Renal cortex interstitium (tissue), 15 donors: ENCODE measurements around the gene SAMD15. TPM values are rescaled to one million over a fixed set of nuclear protein-coding genes. Genes with fewer than 3 reads are reported as not detected.
"Not testable (repeated sequence)": the region's sequence is repeated elsewhere in the genome, so short reads cannot be mapped to it uniquely, and the experiment has no call there.

Source experiments
- DNase-seq, 11 donors: peaks; one replicate each; pipeline ENCODE4 v3.0.0-alpha.2; 2013; ENCODE audit warnings: low read depth in 9 of 11, low spot score in 4 of 11; ENCODE audit errors: extremely low read depth in 1 of 11
- long read RNA-seq, 16 experiments: transcript quantifications; one replicate each; lab custom pipeline, GENCODE V29; 2026
- polyA plus RNA-seq, 3 donors: library from polyadenylated mRNA; unstranded; fragments of 120-200 nt; gene quantifications; one replicate each; pipeline ENCODE4 v1.2.1, GENCODE V29; 2013; ENCODE audit not compliant: insufficient read length in 3 of 3

SAMD15 gene
- 10 to 100 TPM in 1 of 3 donors, 1 to 10 TPM in 2; 7.6 to 10.3 (median 9.0) TPM for polyA plus RNA-seq
- long read RNA-seq, donor 1, partial matches to known transcripts, result 0 of 3 reads
- long read RNA-seq, donor 1, other reads (novel, unspliced or antisense), result 0 of 3 reads
- long read RNA-seq, donor 2, result 0 reads
- long read RNA-seq, donor 3, partial matches to known transcripts, result 0 of 1 reads
- long read RNA-seq, donor 3, other reads (novel, unspliced or antisense), result 0 of 1 reads
- long read RNA-seq, donor 4, result 0 reads
- long read RNA-seq, donor 5, result 0 reads
- long read RNA-seq, donor 6, partial matches to known transcripts, result 0 of 2 reads
- long read RNA-seq, donor 6, other reads (novel, unspliced or antisense), result 0 of 2 reads
- long read RNA-seq, donor 7, result 0 reads
- long read RNA-seq, donor 8, result 0 reads
- long read RNA-seq, donor 9, result 0 reads
- long read RNA-seq, donor 10, partial matches to known transcripts, result 5 of 6 reads
- long read RNA-seq, donor 10, other reads (novel, unspliced or antisense), result 0 of 6 reads
- long read RNA-seq, donor 11, partial matches to known transcripts, result 0 of 1 reads
- long read RNA-seq, donor 11, other reads (novel, unspliced or antisense), result 0 of 1 reads
- long read RNA-seq, donor 12, result 0 reads
- long read RNA-seq, donor 13, result 0 reads
- long read RNA-seq, donor 14, result 0 reads
- long read RNA-seq, donor 15, result 0 reads
- long read RNA-seq, donor 16, result 0 reads

DNA sequence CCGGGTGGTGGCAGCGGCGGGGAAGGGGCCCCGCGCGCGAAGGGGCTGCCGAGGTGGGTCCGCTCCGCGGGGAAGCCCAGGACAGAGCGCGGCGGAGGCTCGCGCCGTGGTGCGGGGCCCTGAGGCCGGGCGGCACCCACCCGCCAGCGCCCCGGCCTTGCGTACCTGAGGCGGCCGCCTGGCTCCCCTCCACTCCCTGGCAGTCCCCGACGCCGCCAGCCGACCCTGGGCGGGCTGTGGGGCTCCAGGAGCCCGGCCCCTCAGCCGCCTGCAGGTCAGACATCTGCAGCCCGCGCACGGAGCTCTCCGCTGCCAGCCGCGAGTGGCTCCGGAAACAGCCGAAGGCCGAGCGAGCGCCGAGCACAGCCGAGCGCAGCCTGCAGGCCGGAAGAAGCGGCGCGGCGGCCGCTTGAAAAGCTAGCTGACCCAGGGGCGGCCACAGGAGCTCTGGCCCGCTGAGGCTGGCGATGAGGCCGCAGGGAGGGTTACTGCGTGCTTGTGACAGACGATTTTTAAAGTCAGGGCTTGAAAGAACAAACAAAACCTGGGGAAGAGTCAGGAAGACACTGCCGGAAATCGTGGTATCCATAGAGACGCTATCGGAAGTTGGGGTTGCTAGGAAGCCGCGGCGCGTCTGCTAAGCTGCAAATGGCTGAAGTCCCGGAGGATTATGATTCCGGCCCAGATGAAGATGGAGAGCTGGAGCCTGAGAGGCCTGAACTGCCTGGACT, at the start of gene SAMD15, which contains the start of gene TMED8:
SAMD15 (plus strand) TSS at position 609 of the 731 bp plus-strand sequence; CDS start at position 649, 40 bp downstream.
TMED8 (minus strand) TSS at position 324 of the 731 bp plus-strand sequence; CDS start at position 283, 41 bp downstream.
- DNase-seq, result peak; percentile 65 to 86 (median 81)

DNA sequence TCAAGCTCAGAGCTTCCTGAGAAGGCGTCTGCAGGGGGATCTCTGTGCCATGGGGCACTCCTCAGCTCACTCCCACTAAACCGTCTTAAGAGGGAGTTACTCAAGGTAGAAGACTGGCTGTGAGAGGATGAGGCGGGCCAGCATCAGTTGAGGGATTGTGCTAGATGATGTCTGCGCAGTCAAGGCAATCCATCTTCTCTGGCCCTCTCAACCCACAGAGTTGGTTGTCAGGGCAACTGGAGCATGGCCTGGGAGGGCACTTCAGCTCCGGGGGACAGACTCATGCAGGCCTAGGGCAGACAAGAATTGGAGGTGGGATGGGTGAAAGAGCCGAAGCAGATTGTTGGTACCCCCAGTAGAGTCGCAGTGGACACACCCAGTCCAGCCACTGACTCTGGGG, 47.3 kb upstream of the SAMD15 start:
- DNase-seq, result no peak

DNA sequence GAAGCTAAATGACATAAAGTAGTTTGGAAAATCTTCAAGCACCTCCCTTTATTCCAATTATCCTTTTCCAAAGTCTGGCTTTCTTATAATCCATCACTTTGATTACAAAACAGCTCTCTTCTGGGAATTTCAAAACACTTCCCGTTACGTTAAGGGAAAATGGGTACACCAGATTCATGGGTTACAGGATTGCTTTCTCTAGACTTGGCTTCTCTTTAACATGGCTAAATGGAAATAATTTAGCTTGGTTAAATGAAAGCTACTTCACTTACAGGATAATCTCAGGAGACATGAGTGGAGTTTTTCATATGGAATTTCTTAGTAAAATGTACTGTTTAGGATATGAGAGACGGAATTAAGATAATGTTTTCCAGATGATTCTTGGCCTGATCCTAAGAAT, 41.6 kb upstream of the SAMD15 start:
- no peak for DNase-seq

DNA sequence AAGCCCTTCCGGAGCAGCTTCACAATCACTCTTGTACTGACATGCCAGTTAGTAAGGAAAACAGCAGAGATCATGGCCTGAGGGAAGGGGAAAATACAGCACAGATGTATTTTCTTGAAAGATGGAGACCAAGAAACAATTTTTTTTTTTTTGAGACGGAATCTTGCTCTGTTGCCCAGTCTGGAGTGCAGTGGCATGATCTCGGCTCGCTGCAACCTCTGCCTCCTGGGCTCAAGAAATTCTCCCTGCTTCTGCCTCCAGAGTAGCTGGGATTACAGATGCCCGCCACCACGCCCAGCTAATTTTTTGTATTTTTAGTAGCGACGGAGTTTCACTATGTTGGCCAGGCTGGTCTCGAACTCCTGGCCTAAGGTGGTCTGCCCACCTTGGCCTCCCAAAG, 39.9 kb upstream of the SAMD15 start:
- not testable (repeated sequence) for DNase-seq

DNA sequence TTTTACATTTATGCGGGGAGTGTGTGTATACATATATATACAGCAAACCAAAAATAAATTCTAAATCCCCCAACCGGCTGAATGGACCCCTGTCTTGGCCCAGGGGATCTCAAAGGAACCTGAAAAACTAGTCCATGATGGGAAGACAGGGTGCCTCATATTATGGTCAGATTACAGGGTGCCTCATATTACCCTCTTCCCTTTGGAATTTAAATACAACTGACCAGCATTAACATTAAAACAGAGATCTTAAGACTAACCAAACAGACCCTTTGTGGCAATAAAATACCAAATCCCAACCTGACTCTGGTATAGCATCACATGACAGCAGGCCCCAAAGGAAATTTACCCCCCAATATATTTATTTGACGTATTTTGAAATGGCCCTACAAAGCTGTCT, 39.3 kb upstream of the SAMD15 start:
- DNase-seq, result no peak

DNA sequence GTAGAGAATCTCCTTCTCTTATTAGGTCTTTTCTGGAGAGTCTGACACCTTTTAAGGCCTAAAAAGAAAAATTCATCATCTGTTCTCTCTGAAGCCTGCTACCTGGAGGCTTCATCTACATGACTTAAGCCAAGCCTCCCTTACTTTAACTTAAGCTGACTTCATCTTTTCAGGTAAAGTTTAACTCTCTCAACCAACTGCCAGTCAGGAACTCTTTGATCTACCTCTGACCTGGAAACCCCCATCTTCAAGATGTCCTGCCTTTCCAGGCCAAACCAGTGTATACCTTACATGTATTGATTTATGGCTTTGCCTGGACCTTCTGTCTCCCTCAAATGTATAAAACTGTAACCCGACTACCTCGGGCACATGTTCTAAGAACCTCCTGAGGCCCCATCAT, 38.9 kb upstream of the SAMD15 start:
- no peak for DNase-seq

DNA sequence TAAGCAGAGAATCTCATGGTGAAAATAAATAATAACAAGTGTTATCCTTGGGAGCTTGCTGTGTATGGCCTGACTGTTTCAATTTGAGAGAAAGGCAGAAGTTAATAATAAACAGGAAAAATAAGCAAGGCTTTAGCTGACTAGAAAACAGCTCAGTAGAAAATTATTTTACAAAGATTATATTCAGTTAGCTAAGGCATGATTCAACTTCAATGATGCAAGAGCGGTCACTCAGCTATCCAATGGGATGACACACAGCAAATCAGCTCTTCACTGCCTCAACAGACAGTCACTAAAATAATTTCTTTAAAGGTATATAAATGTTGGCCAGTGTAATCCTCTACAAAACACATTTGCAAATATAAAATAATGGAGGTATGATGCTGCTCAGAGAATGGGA, 37.8 kb upstream of the SAMD15 start:
- no peak for DNase-seq

DNA sequence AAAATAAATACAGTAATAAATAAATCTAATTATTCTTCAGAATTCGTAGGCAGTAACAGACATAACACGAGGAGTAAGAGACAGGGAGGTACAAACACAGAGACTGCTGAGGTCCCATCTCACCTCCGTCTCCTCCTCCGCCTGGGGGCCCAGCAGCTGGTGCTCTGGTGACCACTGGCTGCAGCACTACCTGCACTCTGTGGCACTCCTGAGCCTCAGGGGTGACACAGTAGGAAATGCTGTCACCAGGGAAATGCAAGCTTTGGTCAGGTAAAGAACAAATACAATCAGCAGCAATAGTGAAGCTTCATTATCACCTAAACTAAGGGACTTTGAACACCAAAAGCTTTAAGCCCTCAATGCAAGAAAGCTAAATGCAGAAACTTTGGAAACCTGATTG, 36.8 kb upstream of the SAMD15 start:
- DNase-seq, result no peak

DNA sequence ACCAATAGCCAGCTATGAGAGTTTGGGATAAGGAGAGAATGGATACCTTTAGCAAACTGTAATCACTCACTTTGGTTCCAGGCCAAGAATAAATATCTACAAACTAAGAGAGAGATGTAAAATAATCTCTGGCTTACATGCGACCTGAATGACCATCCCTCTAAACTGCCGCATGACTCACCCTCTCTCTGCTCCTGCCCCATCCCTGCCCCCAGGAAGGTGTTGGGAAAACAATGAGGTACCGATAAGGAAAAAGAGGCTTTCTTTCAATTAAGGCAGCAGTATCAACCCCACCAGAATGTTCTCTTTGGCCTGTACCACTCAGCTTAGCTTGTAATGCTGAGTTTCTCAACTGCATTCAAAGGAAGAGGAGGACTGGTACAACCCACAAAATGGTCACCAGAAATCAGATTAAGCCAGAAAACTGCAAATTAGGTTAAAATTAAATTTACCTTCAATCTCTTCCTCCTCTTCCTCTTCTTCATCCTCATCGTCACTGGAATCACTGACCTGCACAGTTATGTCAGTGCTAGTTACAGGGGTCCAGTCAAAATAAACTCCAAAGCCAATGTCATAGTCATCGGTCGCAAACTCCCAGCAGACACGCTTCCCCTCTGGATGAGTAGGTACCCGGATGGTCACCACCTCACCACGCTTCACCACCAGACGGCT, 34.3 kb upstream of the SAMD15 start:
- DNase-seq, result no peak

DNA sequence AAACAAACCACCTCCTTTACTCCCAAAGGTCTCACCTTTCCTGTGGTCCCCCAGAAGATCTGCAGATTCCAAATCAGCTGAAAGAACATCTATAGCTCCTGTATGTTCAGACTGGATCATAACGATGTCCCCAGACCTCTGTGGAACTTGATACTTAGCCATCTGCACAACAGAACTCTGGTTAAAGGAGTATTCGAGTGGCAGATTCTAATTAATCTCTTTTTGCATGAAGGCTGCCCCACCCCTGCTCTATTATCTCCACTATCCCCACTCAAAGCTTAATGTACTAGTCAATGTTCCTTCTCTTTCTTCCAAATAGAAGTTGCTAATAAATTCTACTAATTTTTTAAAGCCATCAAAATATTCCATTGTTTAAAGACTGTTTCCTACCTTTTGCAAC, 33.5 kb upstream of the SAMD15 start:
- no peak for DNase-seq

DNA sequence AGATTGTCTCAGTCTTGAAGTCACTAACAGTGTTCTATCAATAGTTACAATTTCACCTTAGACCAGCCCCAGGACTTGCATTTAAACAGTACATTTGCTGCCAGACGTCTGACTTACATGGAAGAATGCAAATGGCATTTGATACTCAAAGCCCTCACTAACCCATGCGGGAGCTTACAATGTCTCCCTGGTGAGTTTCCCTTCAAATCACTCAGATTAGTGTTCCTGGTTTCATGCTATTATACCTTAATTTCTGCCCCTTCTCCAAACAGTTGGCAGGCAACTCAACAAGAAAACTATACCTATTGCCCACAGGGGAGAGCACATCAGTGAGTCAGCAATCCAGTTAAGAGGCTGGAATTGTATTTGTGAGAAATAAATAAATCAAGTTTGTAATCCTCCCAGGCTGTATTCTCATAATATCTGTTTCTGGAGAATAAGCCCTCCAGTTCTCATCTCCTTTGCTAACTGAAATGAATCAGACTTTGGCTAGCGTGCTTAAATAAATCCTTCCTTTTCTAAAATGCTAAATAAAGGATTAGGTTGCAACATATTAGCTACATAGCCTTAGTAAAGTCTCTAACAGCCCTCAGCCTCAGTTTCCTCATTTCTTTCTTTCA, 32.7 kb upstream of the SAMD15 start:
- DNase-seq, result no peak

DNA sequence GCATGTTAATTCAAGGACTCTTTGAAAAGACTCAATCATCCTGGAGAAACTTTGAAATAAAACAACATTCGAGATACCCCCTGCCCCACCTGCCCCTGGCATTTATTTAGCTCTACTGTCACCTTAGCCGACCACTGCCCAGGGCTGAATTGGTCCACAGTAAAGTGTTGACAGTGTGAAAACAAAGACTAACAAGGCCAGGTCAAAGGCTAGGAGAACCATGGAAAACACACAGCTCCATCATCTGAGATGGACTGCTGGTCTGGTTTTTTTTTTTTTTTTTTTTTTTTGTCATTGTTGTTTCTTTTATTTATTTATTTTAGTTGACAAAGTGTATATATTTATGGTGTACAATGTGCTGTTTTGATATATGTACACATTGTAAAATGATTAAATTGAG, 30.7 kb upstream of the SAMD15 start:
- no peak for DNase-seq

DNA sequence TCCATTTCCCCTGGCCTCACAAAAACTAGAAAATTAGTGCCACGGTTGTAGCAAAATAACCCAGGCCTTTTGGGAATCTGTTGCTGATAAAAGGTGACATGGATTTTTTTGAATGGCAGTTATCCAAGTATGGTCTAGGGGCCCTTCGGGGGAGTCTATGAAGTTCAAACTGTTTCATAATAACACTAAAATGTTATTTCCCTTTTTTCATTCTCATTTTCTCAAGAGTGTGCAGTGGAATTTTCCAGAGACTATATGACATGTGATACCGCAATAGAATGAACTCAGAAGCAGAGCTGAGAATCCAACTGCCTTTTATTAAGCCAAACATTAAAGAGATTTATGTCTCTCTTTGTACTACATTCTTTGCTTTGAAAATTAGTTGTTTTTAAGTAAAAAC, 29.4 kb upstream of the SAMD15 start:
- DNase-seq, result peak in 5 of 11 donors; percentile 23 to 44 (median 36)

DNA sequence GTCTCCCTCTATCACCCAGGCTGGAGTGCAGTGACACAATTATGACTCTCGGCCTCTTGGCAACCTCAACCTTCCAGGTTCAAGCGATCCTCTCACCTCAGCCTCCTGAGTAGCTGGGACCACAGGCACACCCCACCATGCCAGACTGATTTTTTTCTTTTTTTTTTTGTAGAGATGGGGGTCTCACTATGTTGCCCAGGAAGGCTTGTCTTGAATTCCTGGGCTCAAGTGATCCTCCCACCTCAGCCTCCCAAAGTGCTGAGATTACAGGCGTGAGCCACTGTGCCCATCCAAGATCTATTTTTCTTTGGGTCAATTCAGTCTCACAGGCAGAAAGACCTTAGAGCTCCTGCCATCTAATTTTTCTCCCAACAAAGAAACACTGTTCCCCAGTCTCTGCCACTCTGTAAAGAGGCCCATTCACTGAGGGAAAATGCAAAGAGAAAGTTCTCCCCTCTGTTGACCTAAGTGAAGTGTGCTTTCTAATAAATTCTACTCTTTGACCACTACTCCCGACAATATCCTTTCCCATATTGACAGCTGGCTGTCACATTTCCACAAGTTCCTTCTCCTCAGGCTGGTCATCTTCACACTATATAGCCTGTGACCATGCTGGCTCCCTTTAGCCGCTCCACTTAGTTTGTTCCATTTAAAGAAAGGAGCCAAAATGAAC, 23.6 kb upstream of the SAMD15 start:
- DNase-seq, result no peak

DNA sequence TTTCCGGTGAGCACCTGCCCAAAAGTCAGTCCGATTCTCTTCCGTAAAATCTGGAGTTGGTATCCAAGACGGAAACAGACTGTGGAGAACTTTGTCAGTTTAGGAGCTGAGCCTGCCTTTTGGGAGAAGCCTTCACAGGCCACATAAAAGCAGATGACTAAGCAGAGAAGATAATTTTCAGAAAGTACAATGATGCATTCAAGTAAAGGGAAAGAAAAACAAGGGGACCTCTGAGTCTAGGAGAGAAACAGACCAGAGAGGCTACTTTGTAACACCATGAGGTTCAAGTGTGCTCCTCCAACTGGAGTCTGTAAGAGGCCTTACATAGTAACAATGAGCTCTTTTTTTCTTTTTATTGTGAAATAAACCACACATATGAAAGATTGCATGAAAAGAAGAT, 21.4 kb upstream of the SAMD15 start:
- no peak for DNase-seq

DNA sequence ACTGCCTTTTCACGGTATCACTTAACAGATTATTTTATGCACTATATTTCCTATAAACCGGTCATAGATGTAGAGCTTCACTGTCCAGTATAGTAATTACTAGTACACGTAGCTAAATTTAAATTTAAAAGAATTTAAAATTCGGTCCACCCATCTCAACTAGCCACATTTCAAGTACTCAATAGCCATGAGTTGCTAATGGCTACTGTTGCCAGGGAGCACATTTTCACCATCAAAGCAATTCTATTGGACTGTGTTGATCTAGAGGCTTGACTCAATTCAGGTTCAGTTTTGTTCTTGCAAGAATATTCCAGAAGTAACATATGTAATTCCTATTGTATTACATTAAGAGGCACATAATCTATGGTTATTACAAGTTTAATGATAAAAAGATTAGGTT, 20.3 kb upstream of the SAMD15 start:
- DNase-seq, result no peak

DNA sequence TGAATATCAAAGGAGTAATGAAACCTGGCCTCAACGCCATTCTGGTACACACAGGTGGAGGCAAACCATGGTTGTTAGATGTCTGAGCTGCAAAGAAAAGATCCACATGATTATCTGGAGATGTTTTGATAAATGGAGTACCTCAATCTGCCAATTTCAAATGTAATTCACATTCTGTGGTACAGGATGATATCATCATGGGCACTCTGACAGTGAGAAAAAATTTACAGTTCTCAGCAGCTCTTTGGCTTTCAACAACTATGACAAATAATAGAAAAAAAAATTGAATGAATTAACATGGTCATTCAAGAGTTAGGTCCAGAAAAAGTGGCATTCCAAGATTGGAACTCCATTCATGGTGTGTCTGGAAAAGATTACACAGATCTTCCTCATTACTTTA, 17.6 kb upstream of the SAMD15 start:
- DNase-seq, result no peak

DNA sequence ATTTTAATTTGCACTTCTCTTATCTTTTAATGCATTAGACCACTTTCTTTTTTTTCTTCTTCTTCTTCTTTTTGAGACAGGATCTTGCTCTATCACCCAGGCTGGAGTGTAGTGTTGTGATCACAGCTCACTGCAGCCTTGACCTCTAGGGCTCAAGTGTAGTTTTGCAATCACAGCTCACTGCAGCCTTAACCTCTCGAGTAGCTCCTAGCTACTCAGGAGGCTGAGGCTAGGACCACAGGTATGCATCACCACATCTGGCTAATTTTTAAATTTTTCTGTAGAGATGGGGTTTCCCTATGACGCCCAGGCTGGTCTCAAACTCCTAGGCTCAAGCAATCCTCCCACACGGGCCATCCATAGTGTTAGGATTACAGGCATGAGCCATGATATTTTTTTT, 13.0 kb upstream of the SAMD15 start:
- no peak for DNase-seq
